GM18907 (cell line): Measurements from ENCODE around the gene MAPK8.
"Not testable (repeated sequence)": the region's sequence is repeated elsewhere in the genome, so short reads cannot be mapped to it uniquely, and the experiment has no call there.

Experiments
- ATAC-seq: cut with Tn5 transposase; IDR thresholded peaks from one replicate; pipeline ENCODE4 v1.9.1; 2021; ENCODE audit warnings: mild to moderate bottlenecking, moderate library complexity; ENCODE audit not compliant: unreplicated experiment

MAPK8 gene

DNA sequence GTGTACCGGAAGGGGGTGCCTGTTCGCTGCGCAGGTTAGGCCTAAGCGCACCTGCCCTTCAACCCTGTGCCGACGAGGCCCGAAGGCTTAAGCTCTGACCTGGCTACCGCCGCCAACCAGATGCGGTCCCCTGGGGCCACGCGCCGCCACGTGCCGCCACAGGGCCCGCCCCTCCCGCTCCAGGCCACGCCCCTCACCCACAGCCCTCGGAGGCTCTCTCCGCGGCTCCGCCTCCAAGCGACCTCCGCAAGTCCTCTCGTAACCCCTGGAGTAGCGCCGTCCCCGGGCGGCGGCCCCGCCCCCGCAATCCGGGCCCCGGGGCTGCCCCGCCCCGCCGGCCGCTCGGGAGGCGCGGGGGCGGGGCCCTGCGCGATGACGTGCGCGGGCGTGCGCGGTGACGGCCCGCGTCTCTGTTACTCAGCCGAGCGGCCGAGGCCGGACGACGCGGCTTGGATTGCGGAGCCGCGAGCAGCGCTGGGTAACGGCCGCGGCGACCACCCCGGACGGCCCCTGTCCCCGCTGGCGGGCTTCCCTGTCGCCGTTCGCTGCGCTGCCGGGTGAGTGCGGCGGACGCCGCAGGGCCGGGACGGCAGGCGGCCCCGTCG is at the start of gene MAPK8:
TSS of gene MAPK8 (plus strand) at position 413 of the 605 bp plus-strand sequence. CDS start 94,984 bp downstream, outside the sequence.
- ATAC-seq, result peak; percentile 87

DNA sequence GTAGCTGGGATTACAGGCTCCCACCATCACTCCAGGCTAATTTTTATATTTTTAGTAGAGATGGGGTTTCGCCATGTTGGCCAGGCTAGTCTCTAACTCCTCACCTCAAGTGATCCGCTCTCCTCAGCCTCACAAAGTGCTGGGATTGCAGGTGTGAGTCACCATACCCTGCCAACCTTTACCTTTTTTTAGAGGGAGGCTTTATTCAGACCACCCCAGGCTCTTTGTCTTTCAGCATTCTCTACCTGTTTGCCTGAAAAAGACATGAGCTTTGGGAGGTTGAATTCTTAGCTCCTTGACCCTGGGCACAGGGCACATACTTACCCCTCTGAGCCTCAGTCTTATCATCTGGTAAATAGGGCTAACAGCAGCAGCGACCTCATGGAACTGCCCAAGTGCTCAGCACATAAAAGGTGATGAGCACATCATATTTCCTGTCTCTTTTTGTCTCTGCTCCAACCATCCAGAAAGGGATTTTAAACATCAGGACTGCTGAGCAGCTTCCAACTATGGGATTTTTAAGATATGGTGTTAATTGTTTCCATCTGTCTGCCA is 49.0 kb upstream of the MAPK8 start:
- ATAC-seq, result no peak

DNA sequence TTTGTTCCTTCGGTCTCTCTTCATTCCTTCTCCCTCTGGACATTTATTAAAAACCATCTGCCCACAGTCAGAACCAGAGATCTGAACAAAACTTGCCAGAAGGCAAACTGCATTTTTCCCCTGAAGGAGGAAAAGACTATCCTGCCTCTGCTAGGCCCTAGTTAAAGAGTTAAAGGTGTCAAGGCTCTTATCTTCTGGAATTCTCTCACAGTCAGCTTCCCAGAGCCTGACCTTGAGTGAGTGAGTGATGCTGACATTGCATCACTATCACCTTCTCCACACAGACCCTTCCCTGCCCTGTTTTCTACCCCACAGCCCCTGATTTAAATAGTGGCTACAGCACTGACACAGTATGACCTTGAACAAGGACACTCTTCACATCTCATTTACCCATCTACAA is 48.4 kb upstream of the MAPK8 start:
- ATAC-seq, result no peak

DNA sequence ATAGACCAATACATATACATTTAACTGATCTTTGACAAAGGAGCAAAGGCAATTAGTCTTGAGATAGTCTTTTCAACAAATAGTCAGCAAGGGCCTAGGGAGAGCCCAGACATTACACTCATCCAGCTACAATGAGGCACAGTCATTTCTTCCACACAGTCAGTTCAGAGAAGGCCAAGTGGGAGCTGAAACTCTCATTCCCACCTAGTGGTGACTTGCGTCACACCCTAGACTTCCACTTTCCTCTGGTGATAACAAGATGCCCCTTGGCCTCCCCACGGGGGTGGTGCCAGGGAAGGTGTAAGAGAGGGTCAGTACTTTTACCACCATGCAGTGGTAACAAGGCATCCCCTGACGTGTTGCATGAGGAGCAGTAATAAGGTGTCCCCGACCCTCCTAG is 39.9 kb upstream of the MAPK8 start:
- ATAC-seq, result peak; percentile 53

DNA sequence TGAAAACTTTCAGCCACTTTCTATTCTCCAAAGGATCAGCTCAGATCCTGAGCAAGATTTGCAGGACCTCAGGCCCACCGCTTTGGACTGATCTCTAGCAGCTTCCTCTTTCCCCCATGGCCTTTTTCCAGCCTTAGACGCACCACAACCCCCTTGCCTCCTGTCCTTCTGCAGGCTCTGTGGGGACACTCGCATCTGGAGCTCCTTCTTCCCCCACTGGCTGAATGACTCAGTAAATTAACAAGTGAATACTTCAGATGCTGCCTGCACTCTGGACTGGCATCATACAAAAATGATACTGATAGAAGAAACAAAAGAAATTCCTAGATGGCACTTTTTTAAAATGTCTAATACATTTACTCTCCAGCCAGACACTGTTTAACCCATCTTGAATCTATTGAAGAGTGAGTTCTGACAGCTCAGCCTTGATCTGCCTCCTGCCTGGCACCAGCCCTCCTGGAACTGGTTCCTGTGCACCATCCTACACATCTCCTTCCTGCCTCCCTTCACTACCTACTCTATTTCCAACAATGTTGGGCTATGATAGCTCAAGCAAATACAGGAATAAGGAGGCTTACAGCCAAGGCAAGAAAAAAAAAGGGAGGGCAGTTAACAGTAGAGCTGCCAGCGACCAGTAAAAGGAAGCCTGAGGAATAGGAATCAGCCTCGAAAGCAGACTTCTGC is 35.3 kb upstream of the MAPK8 start:
- ATAC-seq, result no peak

DNA sequence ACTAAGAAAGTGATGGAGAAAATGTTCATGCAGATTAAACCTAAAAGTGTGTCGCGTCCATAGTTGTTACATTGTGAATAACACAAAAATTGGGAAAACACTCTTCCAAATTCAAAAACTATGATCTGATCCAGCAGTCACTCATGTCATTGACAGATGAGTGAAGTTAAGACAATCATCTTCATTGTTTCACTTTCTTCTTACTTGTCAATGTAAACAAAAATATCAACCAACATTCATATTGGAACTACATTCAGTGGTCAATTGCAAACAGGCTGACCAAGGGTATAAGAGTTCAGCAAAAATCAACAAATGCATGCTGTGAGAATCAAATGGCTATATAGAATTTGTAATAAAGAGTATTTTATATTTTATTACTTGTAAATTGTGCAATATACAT is 33.8 kb upstream of the MAPK8 start:
- ATAC-seq, result no peak

DNA sequence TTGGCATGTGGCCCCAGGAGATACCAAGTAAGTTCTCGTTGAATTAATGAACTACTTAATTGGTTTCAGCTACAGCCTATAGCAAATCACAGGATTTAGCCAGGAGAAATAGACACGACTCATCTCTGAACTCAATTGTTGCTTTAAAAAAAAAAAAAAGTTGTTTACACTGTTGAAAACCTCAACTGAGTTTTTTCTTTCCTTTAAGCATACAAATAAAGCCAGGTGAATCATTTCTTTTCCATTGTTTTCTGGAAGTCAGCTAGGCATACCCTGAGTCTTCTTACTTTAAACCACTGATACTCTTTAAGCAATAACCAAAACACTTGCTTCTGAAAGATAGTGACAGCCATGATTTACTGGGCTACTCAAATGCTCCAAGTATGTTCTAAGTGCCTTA is 32.7 kb upstream of the MAPK8 start:
- ATAC-seq, result no peak

DNA sequence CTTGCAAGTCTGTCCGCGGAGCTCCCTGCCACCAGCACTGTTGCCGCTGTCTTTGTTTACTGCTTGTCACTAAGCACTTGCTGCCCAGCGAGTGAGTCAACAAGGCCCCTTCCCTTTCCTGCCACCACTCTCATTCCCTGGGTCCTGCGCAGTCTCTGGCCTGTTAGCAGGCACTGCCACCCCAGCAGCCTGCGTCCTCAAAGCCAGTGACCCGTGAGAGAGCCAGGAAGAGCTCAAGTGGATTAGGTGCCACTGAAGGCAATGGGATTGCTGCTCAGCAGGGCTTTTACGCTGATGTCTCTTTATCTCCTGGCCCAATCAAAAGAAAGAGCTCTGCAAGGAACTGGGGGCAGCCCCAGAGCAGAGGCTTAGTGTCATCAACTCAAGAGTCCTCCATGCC is 31.8 kb upstream of the MAPK8 start, which contains the start of gene FRMPD2:
TSS of gene FRMPD2 (minus strand) at position 61 of the 400 bp plus-strand sequence. CDS start 129 bp downstream, outside the sequence.
- ATAC-seq, result no peak

DNA sequence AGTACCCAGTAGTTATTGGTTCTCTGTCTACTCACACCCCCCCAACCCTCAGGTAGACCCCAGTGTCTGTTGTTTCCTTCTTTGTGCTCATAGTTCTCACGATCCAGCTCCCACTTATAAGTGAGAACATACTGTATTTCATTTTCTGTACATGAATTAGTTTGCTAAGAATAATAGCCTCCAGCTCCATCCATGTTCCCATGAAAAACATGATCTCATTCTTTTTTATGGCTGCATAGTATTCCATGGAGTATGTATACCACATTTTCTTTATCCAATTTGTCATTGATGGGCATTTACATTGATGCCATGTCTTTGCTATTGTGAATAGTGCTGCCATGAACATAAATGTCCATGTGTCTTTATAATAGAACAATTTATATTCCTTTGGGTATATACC is 29.4 kb upstream of the MAPK8 start:
- no peak for ATAC-seq

DNA sequence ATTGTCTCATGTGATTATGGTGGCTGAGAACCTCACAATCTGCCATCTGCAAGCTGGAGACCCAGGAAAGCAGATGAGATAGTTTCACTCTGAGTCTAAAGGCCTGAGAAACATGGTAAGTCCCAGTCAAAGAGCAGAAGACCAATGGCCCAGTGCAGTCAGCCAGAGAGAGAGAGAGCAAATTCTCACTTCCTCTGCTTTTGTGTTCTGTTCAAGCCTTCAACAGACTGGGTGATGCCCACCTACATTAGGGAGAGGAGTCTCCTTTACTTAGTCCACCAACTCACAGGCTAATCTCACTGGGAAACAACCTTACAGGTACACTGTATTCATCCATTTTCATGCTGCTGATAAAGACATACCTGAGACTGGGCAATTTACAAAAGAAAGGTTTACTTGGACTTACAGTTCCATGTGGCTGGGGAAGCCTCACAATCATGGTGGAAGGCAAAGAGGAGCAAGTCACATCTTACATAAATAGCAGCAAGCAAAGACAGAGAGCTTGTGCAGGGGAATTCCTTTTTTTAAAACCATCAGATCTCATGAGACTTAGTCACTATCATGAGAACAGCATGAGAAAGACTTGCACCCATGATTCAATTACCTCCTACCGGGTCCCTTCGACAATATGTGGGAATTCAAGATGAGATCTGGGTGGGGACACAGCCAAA is 27.3 kb upstream of the MAPK8 start:
- peak; percentile 83 for ATAC-seq

DNA sequence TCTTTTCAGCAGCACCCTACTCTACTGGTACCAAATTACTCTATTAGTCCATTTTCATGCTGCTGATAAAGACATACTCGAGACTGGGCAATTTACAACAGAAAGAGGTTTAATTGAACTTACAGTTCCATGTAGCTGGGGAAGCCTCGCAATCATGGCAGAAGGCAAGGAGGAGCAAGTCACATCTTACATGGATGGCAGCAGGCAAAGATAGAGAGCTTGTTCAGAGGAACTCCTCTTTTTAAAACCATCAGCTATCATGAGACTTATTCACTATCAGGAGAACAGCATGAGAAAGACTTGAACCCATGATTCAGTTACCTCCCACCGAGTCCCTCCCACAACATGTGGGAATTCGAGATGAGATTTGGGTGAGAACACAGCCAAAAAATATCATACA is 24.8 kb upstream of the MAPK8 start:
- not testable (repeated sequence) for ATAC-seq

DNA sequence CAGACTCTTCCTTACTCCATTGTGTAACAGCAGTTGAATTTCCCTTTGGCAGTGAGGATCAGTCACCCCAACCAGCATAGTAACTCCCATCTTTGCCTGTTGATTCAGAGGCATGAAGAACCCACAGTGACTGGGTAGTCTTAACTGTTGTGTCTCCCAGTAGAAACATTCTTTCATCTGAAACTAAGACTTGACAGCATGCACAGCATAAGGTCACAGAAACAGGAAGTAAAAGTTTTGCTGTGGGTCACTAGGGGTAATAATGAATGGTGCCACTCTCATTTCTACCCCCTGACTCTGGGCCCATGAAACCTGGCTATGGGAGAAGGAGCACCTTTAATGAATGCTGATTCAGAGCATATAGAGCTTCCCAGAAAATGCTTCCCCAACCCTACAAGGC is 23.6 kb upstream of the MAPK8 start:
- ATAC-seq, result peak; percentile 73

DNA sequence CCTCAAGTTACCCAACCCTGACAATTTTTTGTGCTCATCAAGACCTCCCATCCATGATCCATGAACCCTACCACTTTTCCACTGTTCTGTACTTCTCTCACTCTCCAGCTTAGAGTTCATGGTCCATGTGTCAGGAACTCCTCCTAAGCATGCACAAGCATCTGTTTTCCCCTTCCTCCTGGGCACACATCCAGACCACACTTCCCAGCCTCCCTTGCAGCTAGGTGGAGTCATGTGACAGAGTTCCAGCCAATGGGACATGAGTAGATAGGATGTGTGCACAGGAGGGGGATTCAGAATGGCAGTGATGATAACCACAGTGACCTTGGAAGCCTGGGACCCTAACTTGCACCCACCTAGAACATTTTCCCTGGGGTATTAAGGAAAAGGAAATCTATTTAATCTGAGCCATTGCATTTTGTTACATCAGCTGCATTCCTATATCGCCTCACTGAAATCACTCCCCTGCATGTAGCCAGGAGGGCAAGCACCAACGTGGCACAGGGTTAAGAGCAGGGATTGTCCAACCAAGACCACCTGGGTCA is 22.4 kb upstream of the MAPK8 start:
- ATAC-seq, result no peak

DNA sequence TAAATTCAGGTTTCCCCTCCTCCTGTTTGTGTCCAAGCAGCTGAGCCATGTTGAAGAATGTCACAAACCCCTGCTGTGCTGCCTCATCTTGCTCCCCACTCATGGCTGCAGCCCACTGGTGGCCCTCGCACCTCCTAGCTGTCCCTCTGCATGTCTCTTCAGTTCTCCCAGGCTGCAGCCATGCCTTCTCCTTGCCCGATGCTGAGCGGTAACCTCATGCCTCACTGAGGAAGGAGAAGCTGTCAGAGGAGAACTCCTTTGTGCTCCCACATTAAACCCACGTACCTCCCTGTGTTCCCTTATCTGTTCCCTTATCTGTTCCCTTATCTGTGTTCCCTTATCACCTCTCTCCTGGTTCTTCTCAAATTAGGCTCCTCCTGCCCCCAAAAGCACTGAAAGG is 21.7 kb upstream of the MAPK8 start:
- no peak for ATAC-seq

DNA sequence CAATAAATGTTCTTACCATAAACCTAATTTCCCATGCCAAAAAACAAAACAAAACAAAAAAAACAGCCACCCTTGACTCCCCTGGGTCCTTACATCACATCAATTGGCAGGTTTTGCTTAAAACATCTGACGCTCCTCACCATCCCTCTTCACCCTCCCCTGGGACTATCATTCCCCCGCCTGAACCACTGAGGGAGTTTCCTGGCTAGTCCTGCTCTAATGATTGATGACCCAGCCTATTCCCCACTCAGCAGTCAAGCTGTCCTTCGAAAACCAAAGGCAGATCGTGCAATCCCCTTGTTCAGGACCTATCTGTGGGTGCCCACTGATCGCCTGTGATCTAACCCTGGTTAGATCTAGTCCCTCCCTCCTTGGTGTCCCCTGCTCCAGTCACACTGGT is 20.8 kb upstream of the MAPK8 start:
- peak; percentile 51 for ATAC-seq

DNA sequence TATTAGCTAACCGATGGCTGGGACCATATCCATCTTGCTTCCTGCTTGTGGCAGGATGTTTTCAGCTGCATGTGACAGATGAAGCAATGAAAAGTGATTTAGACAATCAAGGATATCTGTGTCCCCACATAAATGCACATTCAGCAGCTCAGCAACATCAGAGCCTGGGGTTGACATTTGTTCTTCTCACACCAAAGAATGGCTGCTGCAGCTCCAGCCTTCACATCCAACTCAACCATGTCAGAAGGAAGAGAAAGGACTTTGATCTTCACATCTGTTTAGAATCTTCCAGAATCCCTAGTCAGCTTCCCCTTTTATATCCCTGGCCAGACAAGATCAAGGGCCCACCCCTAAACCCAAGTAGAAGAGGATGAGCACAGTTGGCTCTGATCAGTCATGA is 20.1 kb upstream of the MAPK8 start:
- no peak for ATAC-seq

DNA sequence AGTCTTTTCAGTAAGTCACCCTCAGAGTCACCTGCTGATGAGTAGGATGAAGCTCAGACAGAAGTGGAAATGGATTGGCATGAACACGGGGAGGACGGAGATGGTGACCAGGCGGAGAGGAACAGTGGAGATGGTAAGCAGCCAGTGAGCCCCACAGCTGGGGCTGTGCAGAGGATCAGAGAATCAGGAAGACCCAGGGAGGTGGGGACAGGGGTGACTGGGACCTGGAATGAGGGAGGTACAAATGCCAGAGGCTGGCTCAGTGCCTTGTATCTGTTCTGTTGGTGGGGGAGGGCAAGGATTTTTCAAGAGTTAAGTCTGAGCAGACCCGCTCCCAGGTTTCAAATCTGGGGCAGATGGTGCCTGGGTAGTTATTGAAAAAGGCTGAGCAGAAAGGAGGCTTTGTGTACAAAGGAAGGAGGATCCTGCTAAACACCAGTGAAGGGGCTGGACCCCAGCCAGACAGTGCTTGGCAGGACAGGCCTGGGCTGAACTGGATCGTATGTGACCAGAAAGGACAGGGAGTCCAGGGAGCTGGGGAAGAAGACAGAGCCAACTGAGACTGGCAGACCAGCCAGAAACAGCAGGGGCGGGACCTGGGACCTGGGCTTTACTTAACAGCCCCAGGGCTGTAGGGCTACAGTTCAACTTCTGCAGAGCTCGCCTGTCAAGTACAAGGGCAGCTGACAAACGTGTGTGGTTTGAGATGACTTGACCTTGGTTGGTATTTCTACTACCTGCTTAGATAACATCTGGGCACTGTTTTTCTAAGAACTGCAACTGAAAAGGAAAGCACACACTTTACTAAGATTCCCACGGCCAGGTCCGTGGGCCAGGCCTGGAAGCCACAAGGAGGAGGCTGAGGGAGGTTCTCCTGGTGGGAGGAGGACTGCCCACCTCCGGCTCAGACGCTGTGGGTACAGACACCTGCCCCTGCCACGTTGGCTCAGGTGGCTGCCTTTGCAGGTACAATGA is 18.8 kb upstream of the MAPK8 start:
- peak; percentile 68 for ATAC-seq

DNA sequence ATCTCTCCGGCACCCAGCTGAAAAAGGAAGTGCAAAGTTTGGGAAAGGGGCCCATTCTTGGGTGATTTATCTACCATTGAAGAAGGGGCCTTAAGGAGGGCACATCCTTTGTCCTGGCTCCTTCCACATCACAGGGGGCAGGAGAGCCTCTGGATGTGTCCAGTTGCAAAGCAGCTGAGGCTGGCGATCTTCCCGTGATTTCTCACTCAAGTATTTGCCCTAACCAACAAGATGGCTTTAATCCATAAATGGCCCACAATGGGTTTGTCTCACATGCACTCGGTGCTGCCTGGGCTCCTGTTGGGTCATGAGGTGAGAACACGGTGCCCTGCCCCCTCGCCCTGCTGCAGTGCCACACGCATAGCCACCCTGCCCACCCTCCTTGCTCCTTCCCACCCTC is 17.8 kb upstream of the MAPK8 start:
- no peak for ATAC-seq

DNA sequence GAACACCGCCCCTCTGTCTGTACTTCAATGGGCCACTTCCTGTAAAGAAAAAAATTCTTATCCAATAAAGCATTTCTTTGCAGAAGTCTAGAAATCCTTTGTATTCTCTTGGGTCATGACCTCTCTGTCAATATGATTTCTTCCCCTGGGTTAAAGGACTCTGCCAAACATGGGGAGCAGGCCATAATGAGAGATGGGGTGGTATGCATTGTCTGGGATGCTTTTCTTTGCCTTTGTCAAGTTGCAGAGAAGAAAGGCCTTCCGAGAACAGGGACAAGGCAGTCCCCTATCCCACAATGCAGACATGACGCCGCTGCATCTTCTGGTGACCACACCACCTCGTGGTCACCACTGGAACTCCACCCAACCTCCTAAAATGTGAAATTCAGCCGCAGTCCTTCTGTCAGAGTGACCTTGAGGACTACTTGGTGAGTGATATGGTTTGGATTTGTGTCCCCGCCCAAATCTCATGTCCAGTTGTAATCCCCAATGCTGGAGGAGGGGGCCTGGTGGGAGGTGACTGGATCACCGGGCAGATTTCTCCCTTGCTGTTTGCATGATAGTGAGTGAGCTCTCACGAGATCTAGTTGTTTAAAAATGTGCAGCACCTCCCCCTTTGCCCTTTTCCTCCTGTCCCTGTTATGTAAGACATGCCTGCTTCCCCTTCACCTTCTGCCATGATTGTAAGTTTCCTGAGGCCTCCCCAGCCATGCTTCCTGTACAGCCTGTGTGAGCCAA is 16.8 kb upstream of the MAPK8 start:
- ATAC-seq, result no peak

DNA sequence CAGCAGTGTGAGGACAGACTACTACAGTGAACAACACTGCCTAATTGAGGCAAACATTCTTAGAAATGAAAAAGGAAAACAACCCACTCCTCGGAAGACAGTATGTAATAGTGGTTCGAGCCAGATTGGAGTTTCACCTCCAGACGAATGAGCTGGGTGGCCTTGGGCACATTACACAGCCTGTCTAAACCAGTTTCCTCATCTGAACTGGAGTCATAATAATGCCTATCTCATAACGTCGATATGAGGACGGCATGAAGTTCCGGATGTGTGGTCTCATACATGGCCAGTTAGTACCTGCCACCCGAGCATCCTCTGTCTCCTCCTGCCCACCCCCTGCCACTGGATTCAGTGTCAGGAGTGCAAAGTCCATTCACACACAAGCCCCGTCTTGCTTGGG is 16.2 kb upstream of the MAPK8 start:
- ATAC-seq, result no peak
